Measurements from ENCODE around the gene DNAJB9. TPM values are rescaled to one million over a fixed set of nuclear protein-coding genes. Genes with fewer than 3 reads are reported as not detected.
"Not testable (repeated sequence)": the region's sequence is repeated elsewhere in the genome, so short reads cannot be mapped to it uniquely, and the experiment has no call there.

DNAJB9 gene
- total RNA-seq, 3 donors from 2014 or later, result 36.3 to 51.2 (median 41.0) TPM

DNA sequence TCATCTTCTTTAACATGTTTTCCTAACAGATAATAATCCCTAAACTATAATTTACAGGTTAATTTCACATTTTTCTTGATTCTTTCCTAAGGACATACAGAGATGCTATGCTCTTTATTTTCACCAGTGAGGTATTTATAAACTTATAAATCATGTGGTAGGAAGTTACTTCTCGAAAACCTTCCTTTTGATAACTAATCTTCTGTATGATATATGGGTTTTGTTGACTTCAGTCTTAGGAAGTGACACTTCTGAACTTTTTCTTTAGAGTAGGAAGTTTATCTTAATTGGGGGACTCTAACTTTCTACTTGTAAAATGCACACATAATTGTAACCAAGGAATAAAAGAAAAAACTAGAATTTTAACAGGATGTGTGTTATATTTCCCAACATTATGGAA is 33.9 kb upstream of the DNAJB9 start:
- H3K4me1 ChIP-seq, result no peaks in the 10 kb centered on the region
- TF ChIP-seq POLR2A (IDR thresholded peaks at IDR 0.05) (no peak), CTCF (IDR thresholded peaks at IDR 0.05) (no peak), POLR2AphosphoS5 (IDR thresholded peaks at IDR 0.05) (no peak)
- intact Hi-C loops (cut with DNase I; ENCODE audit: low total_unique reads), result no loop called here
- H3K36me3 ChIP-seq, result no peaks in the 10 kb centered on the region
- no peak overlapping the region for H3K4me3 ChIP-seq
- H3K27me3 ChIP-seq, result no peaks in the 10 kb centered on the region
- no peak for DNase-seq (ENCODE audit: low spot score in 2 of 2)
- no peak overlapping the region for H3K27ac ChIP-seq
- H3K9me3 ChIP-seq, result no peaks in the 10 kb centered on the region

DNA sequence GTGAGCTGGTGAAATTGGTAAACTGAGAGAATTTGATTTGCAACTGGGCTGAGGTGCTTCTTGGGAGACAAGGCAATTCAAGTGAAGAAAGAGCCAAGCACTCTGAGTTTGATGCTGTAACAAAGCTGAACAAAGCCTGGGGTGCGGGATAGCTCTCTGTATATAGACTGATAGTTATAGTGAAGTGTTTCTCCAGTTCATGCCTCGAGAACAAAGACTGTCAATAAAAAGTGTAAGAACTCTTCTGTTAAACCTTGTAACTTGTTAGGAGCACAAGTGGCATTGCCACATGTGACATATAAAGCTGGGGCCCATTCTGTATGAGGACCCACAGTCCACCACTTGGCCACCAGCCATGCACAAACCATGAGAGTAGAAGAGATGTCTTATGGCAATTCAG is 32.4 kb upstream of the DNAJB9 start:
- TF ChIP-seq POLR2A (IDR thresholded peaks at IDR 0.05) (no peak), POLR2AphosphoS5 (IDR thresholded peaks at IDR 0.05) (no peak), CTCF (IDR thresholded peaks at IDR 0.05) (no peak)
- no peaks in the 10 kb centered on the region for H3K4me1 ChIP-seq
- H3K36me3 ChIP-seq, result no peaks in the 10 kb centered on the region
- H3K9me3 ChIP-seq, result no peaks in the 10 kb centered on the region
- no peak for DNase-seq (ENCODE audit: low spot score in 2 of 2)
- H3K27me3 ChIP-seq, result no peaks in the 10 kb centered on the region
- no peak overlapping the region for H3K27ac ChIP-seq
- intact Hi-C loops (cut with DNase I; ENCODE audit: low total_unique reads), result no loop called here
- H3K4me3 ChIP-seq, result no peak overlapping the region

DNA sequence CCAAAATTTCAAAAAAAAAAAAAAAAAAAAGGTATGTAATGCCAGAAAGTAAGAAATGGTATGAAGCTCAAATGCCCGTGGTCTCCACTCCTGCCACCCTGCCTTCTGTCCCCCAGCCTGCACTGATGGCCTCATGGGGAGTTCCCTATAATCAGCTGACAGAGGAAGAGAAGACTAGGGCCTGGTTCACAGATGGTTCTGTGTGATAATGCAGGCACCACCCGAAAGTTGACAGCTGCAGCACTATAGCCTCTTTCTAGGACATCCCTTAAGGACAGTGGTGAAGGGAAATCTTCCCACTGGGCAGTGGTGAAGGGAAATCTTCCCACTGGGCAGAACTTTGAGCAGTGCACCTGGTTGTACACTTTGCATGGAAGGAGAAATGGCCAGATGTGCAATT is 31.4 kb upstream of the DNAJB9 start:
- H3K4me1 ChIP-seq; H3K4me3 ChIP-seq; DNase-seq (ENCODE audit: low spot score in 2 of 2); H3K27me3 ChIP-seq; intact Hi-C loops (cut with DNase I; ENCODE audit: low total_unique reads); H3K9me3 ChIP-seq; H3K27ac ChIP-seq; H3K36me3 ChIP-seq: not testable (repeated sequence)

GRCh38 chr7:108538685-108539084 is 31.0 kb upstream of the DNAJB9 start:
- H3K9me3 ChIP-seq; H3K36me3 ChIP-seq; intact Hi-C loops (cut with DNase I; ENCODE audit: low total_unique reads); DNase-seq (ENCODE audit: low spot score in 2 of 2); H3K27me3 ChIP-seq; H3K4me1 ChIP-seq; H3K27ac ChIP-seq; H3K4me3 ChIP-seq: not testable (repeated sequence)

- TF ChIP-seq CTCF (IDR thresholded peaks at IDR 0.05) (no peak), POLR2AphosphoS5 (IDR thresholded peaks at IDR 0.05) (no peak), POLR2A (IDR thresholded peaks at IDR 0.05) (no peak)
- H3K9me3 ChIP-seq, result no peaks in the 10 kb centered on the region
- H3K4me3 ChIP-seq, result no peak overlapping the region
- H3K36me3 ChIP-seq, result no peaks in the 10 kb centered on the region
- no peak for DNase-seq (ENCODE audit: low spot score in 2 of 2)
- no peaks in the 10 kb centered on the region for H3K27me3 ChIP-seq
- no peak overlapping the region for H3K27ac ChIP-seq
- intact Hi-C loops (cut with DNase I; ENCODE audit: low total_unique reads), result no loop called here
- H3K4me1 ChIP-seq, result no peaks in the 10 kb centered on the region
Measured at GRCh38 chr7:108541478-108541877, 28.2 kb upstream of the DNAJB9 start.

DNA sequence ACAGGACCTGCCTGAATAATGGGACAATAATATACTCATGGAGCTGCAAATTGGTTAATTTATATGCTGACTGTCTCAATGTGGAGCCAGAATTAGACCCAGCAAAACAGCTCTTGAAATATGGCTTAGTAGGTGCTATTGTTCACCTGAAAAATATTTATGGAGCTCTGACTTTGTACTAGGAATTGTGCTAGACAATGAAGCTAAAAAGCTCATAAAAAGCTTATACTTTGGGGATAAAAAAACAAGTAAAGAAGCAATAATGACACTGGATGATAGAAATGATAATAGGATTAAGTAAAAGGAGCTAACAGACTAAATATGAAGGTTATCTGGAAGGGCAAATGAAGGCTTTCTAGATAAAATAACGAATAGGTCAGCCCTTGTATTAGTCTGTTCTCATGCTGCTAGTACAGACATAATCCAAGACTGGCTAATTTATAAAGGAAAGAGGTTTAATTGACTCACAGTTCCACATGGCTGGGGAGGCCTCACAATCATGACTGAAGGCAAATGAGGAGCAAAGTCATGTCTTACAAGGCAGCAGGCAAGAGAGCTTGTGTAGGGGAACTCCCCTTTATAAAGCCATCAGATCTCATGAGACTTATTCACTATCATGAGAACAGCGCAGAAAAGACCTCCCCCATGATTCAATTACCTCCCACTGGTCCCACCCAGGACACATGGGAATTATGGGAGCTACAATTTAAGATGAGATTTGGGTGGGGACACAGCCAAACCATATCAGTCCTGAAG is 21.4 kb upstream of the DNAJB9 start:
- intact Hi-C loops (cut with DNase I; ENCODE audit: low total_unique reads); H3K27me3 ChIP-seq; H3K4me3 ChIP-seq; H3K4me1 ChIP-seq; H3K9me3 ChIP-seq; H3K36me3 ChIP-seq; H3K27ac ChIP-seq; DNase-seq (ENCODE audit: low spot score in 2 of 2): not testable (repeated sequence)

DNA sequence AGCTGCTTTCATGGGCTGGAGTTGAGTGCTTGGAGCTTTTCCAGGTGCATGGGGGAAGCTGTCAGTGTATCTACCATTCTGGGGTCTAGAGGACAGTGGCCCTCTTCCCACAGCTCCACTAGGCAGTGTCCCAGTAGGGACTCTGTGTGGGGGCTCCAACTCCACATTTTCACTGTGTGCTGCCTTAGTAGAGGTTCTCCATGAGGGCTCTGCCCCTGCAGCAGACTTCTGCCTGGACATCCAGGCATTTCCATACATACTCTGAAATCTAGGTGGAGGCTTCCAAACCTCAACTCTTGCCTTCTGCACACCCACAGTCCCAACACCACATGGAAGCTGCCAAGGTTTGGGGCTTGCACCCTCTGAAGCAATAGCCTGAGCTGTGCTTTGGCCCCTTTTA is 13.0 kb upstream of the DNAJB9 start:
- intact Hi-C loops (cut with DNase I; ENCODE audit: low total_unique reads); H3K36me3 ChIP-seq; DNase-seq (ENCODE audit: low spot score in 2 of 2); H3K4me3 ChIP-seq; H3K4me1 ChIP-seq; H3K27ac ChIP-seq; H3K27me3 ChIP-seq: not testable (repeated sequence)
- H3K9me3 ChIP-seq, result peaks cover 16 to 23% of the 10 kb centered on the region in 2 donors
